Measurements from ENCODE around the gene MRPL17. TPM values are rescaled to one million over a fixed set of nuclear protein-coding genes. Genes with fewer than 3 reads are reported as not detected.

MRPL17 gene
- total RNA-seq, 2 donors from 2014 or later = 18.3 to 44.6 TPM

GRCh38 chr11:6640036-6640984 is 42.8 kb downstream of the MRPL17 start:
- TF ChIP-seq CTCF (IDR thresholded peaks at IDR 0.05) (no peak), POLR2AphosphoS5 (IDR thresholded peaks at IDR 0.05) (no peak), POLR2A (IDR thresholded peaks at IDR 0.05) (no peak)
- Histone ChIP-seq H3K27me3 (replicated peaks; ENCODE audit: insufficient read depth) (no peaks in the 10 kb centered on the region), H3K27ac (no peak overlapping the region), H3K4me1 (replicated peaks) (no peaks in the 10 kb centered on the region), H3K9me3 (no peaks in the 10 kb centered on the region), H3K36me3 (peaks cover 0 to 6% of the 10 kb centered on the region in 2 donors), H3K4me3 (no peak overlapping the region)
- intact Hi-C loops (cut with DNase I) = no loop called here
- DNase-seq (ENCODE audit: low spot score) = no peak
- WGBS = 93% methylated on average over 29 of the region's 36 CpGs

GRCh38 chr11:6638429-6638828 is 44.7 kb downstream of the MRPL17 start:
- H3K27me3 ChIP-seq (replicated peaks; ENCODE audit: insufficient read depth) = no peaks in the 10 kb centered on the region
- H3K27ac ChIP-seq = no peak overlapping the region
- intact Hi-C loops (cut with DNase I) = no loop called here
- no peak for DNase-seq (ENCODE audit: low spot score)
- no peak for TF ChIP-seq CTCF (IDR thresholded peaks at IDR 0.05)
- no peak for TF ChIP-seq POLR2AphosphoS5 (IDR thresholded peaks at IDR 0.05)
- TF ChIP-seq POLR2A (IDR thresholded peaks at IDR 0.05) = no peak
- 63% methylated on average over 4 of the region's 4 CpGs for WGBS
- H3K36me3 ChIP-seq = peaks cover 0 to 6% of the 10 kb centered on the region in 2 donors
- no peak overlapping the region for H3K4me3 ChIP-seq
- no peaks in the 10 kb centered on the region for H3K9me3 ChIP-seq
- no peaks in the 10 kb centered on the region for H3K4me1 ChIP-seq (replicated peaks)

GRCh38 chr11:6637871-6638270 is 45.3 kb downstream of the MRPL17 start:
- Histone ChIP-seq H3K36me3 (peaks cover 0 to 6% of the 10 kb centered on the region in 2 donors), H3K27me3 (replicated peaks; ENCODE audit: insufficient read depth) (no peaks in the 10 kb centered on the region), H3K4me3 (no peak overlapping the region), H3K4me1 (replicated peaks) (no peaks in the 10 kb centered on the region), H3K27ac (no peak overlapping the region), H3K9me3 (no peaks in the 10 kb centered on the region)
- intact Hi-C loops (cut with DNase I) = no loop called here
- TF ChIP-seq POLR2AphosphoS5 (IDR thresholded peaks at IDR 0.05) (no peak), POLR2A (IDR thresholded peaks at IDR 0.05) (no peak), CTCF (IDR thresholded peaks at IDR 0.05) (no peak)
- no peak for DNase-seq (ENCODE audit: low spot score)
- 25% methylated on average over 3 of the region's 3 CpGs for WGBS

- Histone ChIP-seq H3K4me1 (replicated peaks) (no peaks in the 10 kb centered on the region), H3K36me3 (peaks cover 0 to 6% of the 10 kb centered on the region in 2 donors), H3K27me3 (replicated peaks; ENCODE audit: insufficient read depth) (no peaks in the 10 kb centered on the region), H3K27ac (no peak overlapping the region), H3K4me3 (no peak overlapping the region), H3K9me3 (no peaks in the 10 kb centered on the region)
- intact Hi-C loops (cut with DNase I) = no loop called here
- WGBS = 88% methylated on average over 3 of the region's 3 CpGs
- no peak for DNase-seq (ENCODE audit: low spot score)
- TF ChIP-seq POLR2A (IDR thresholded peaks at IDR 0.05) (no peak), POLR2AphosphoS5 (IDR thresholded peaks at IDR 0.05) (no peak), CTCF (IDR thresholded peaks at IDR 0.05) (no peak)
These were observed 46.7 kb downstream of the MRPL17 start for GRCh38 chr11:6636480-6636879.

Data from prostate gland (tissue), 2 donors.